Measurements from ENCODE around the gene SPTBN1. TPM values are rescaled to one million over a fixed set of nuclear protein-coding genes. Genes with fewer than 3 reads are reported as not detected.

The SPTBN1 gene
- total and polyA plus RNA-seq, 2 of the 4 experiments (the other 2 are of a cell fraction) = 49.1 to 241 TPM

- BruUV-seq (replicated peaks) = no TSS peak
- DNase-seq = no peak
These were observed 21.8 kb downstream of the SPTBN1 start for GRCh38 chr2:54477896-54478295.

More at GRCh38 chr2:54477896-54478295, 21.8 kb downstream of the SPTBN1 start:
- H2BK5ac ChIP-seq (ENCODE audit: low read depth, low read length, poor library complexity, severe bottlenecking) = no peak overlapping the region
- ATAC-seq (ENCODE audit: low read depth) = no peak
- TF ChIP-seq MXI1 (IDR thresholded peaks at IDR 0.05; ENCODE audit: borderline replicate concordance, low read depth, low read length) (no peak), RCOR1 (IDR thresholded peaks at IDR 0.05; ENCODE audit: insufficient replicate concordance, low read length) (no peak), BHLHE40 (IDR thresholded peaks at IDR 0.05; ENCODE audit: low read depth, low read length) (no peak)
- H3K4me1 ChIP-seq (ENCODE audit: control insufficient read depth, insufficient read depth, low read length) = peaks cover 11% of the 10 kb centered on the region
- no peak overlapping the region for H3K4me3 ChIP-seq (ENCODE audit: insufficient read depth, low read depth, low read length)
- no peaks in the 10 kb centered on the region for H3K36me3 ChIP-seq (ENCODE audit: control insufficient read depth, insufficient read depth, low read length)
- peaks cover 23% of the 10 kb centered on the region for H3K9me1 ChIP-seq (ENCODE audit: insufficient read depth, low read length)
- no peak overlapping the region for H3K4ac ChIP-seq (ENCODE audit: low read depth, low read length)
- no peak overlapping the region for H2BK15ac ChIP-seq (ENCODE audit: low read depth, low read length)
- no peak overlapping the region for H2AFZ ChIP-seq (replicated peaks; ENCODE audit: low read length, poor library complexity)
- no peaks in the 10 kb centered on the region for H3K9me3 ChIP-seq (ENCODE audit: control insufficient read depth, insufficient read depth, low read length)
- peaks cover 56% of the 10 kb centered on the region for H4K20me1 ChIP-seq (ENCODE audit: insufficient read depth, low read length)
- H3K79me1 ChIP-seq (ENCODE audit: low read depth in 1 of 2, low read length in 2 of 2) = peaks cover 27 to 73% of the 10 kb centered on the region in 2 experiments
- H3K56ac ChIP-seq (ENCODE audit: extremely low read depth, insufficient read depth, low read length) = no peak overlapping the region
- dilution Hi-C loops (cut with HindIII; ENCODE audit: low sequenced_read_pairs, unreplicated experiment) = no loop called here
- WGBS, 2 experiments (ENCODE audit: extremely low coverage in 2 of 2, insufficient read length in 1 of 2) = no CpG with 5 or more reads among the region's 4 CpGs
- H4K5ac ChIP-seq (ENCODE audit: low read depth, low read length) = no peak overlapping the region
- no peak overlapping the region for H2BK20ac ChIP-seq (ENCODE audit: low read depth, low read length)
- H2AK5ac ChIP-seq (ENCODE audit: low read depth, low read length) = no peak overlapping the region
- no peak overlapping the region for H4K8ac ChIP-seq (ENCODE audit: low read depth in 2 of 2, low read length in 2 of 2)
- H3K9ac ChIP-seq (ENCODE audit: low read depth, low read length) = no peak overlapping the region
- H2BK120ac ChIP-seq (ENCODE audit: low read depth, low read length) = no peak overlapping the region
- no peak overlapping the region for H4K91ac ChIP-seq (ENCODE audit: insufficient read depth, low read depth, low read length)
- no peaks in the 10 kb centered on the region for H3K27me3 ChIP-seq (ENCODE audit: control insufficient read depth, insufficient read depth, low read length)
- no peak overlapping the region for H2AK9ac ChIP-seq (replicated peaks; ENCODE audit: low read depth, low read length, poor library complexity)
- in situ Hi-C loops (cut with MboI; ENCODE audit: low sequenced_read_pairs) = no loop called here
- POLR2A ChIA-PET (ENCODE audit: unreplicated experiment) = no interaction called here
- intact Hi-C loops (cut with micrococcal nuclease) = no loop called here
- no peak overlapping the region for H3K14ac ChIP-seq (replicated peaks; ENCODE audit: low read depth, low read length)
- no peak overlapping the region for H3K18ac ChIP-seq (ENCODE audit: low read depth, low read length)
- CTCF ChIA-PET = no interaction called here
- no peak overlapping the region for H3K4me2 ChIP-seq (ENCODE audit: low read depth, low read length)
- no peak overlapping the region for H3K23ac ChIP-seq (ENCODE audit: low read depth, low read length)
- no peak overlapping the region for H3K27ac ChIP-seq (ENCODE audit: insufficient read depth, low read length)

Data from IMR-90 (cell line).